PC-9 (cell line): Measurements from ENCODE around the gene NLGN1. TPM values are rescaled to one million over a fixed set of nuclear protein-coding genes. Genes with fewer than 3 reads are reported as not detected.

ENCODE experiments used
- BruUV-seq: library from RNA; stranded (reverse); fragments of 400-500 nt; replicated peaks from 2 replicates; lab custom pipeline; 2021; lab: Mats Ljungman, UMichigan
- CTCF ChIA-PET: fragments of 300-600 bp; sonication (Branson Sonifier 250); formaldehyde crosslinking; loops from one replicate; lab custom pipeline; 2022; ENCODE audit warnings: antibody characterized with exemption; lab: Charles Lee
- POLR2A ChIA-PET: fragments of 300-600 bp; sonication (Branson Sonifier 250); formaldehyde crosslinking; loops from one replicate; lab custom pipeline; 2022; ENCODE audit warnings: antibody characterized with exemption; ENCODE audit not compliant: unreplicated experiment; lab: Charles Lee
- DNase-seq, 2 experiments: peaks; one replicate each; pipeline versions ENCODE4 v3.0.0 to v3.0.0-alpha.2; 2015 to 2022; ENCODE audit warnings: mixed read lengths in 1 of 2
- H2AFZ ChIP-seq: fragments of 200-600 bp; sonication (generic); 2 replicates; pipeline ENCODE4 v1.8.1; 2017; ENCODE audit warnings: antibody characterized with exemption
- H3F3A ChIP-seq: fragments of 200-600 bp; sonication (generic); 2 replicates; pipeline ENCODE4 v1.8.1; 2017; ENCODE audit warnings: antibody characterized with exemption, mild to moderate bottlenecking, low read depth; ENCODE audit not compliant: insufficient read depth
- H3K27ac ChIP-seq: fragments of 200-600 bp; sonication (generic); 2 replicates; pipeline ENCODE4 v1.6.1; 2016; ENCODE audit warnings: mixed run types
- H3K27me3 ChIP-seq: fragments of 200-600 bp; sonication (generic); 2 replicates; pipeline ENCODE4 v1.6.1; 2016; ENCODE audit warnings: low read depth, mixed run types; ENCODE audit not compliant: insufficient read depth
- H3K36me3 ChIP-seq: fragments of 200-600 bp; sonication (generic); 2 replicates; pipeline ENCODE4 v1.6.1; 2016; ENCODE audit warnings: low read depth, mixed run types
- H3K4me1 ChIP-seq: fragments of 200-600 bp; sonication (generic); replicated peaks from 2 replicates; pipeline ENCODE4 v1.6.1; 2016; ENCODE audit warnings: mixed run types; ENCODE audit not compliant: insufficient read depth
- H3K4me2 ChIP-seq: fragments of 200-600 bp; sonication (generic); 2 replicates; pipeline ENCODE4 v1.6.1; 2017; ENCODE audit warnings: mixed run types
- H3K4me3 ChIP-seq: fragments of 200-600 bp; sonication (generic); 2 replicates; pipeline ENCODE4 v1.6.1; 2016; ENCODE audit warnings: mixed run types
- H3K79me2 ChIP-seq: fragments of 200-600 bp; sonication (generic); 2 replicates; pipeline ENCODE4 v1.6.1; 2017; ENCODE audit warnings: low read depth, mixed run types
- H3K9me2 ChIP-seq: fragments of 200-600 bp; sonication (generic); 2 replicates; pipeline ENCODE4 v1.8.1; 2017; ENCODE audit warnings: mild to moderate bottlenecking; ENCODE audit not compliant: insufficient read depth
- H3K9me3 ChIP-seq: fragments of 200-600 bp; sonication (generic); 2 replicates; pipeline ENCODE4 v1.8.1; 2016; ENCODE audit warnings: low read depth; ENCODE audit not compliant: insufficient read depth
- H4K20me1 ChIP-seq: fragments of 200-600 bp; sonication (generic); 2 replicates; pipeline ENCODE4 v1.8.1; 2017; ENCODE audit not compliant: insufficient read depth
- CTCF ChIP-seq: fragments of 200-600 bp; sonication (generic); conservative IDR thresholded peaks from 2 replicates; pipeline ENCODE4 v1.6.1; 2017; ENCODE audit warnings: mixed run types, antibody characterized with exemption, mild to moderate bottlenecking, moderate library complexity
- EZH2 ChIP-seq: fragments of 200-600 bp; sonication (generic); IDR thresholded peaks from 2 replicates; pipeline ENCODE4 v1.8.0; 2017; ENCODE audit warnings: antibody characterized with exemption, low read depth
- intact Hi-C: fragments of 100-400 bp; cut with micrococcal nuclease; formaldehyde crosslinking; loops from one replicate; pipeline ENCODE4 v1.10.0; 2022; ENCODE audit not compliant: unreplicated experiment
- total RNA-seq: library from RNA; stranded (reverse); gene quantifications from 2 replicates; pipeline ENCODE4 v1.2.3, GENCODE V29; 2021

Gene NLGN1
- total RNA-seq, 1 experiment from 2014 or later: 1.4 TPM

- no peaks in the 10 kb centered on the region for H3K4me1 ChIP-seq
- H3K4me3 ChIP-seq: no peak overlapping the region
- no peak overlapping the region for H3K4me2 ChIP-seq
- TF ChIP-seq EZH2 (no peak), CTCF (no peak)
- BruUV-seq: no TSS peak
- H3F3A ChIP-seq: no peaks in the 10 kb centered on the region
- H3K9me3 ChIP-seq: no peaks in the 10 kb centered on the region
- CTCF ChIA-PET: no interaction called here
- H3K27me3 ChIP-seq: no peaks in the 10 kb centered on the region
- no peaks in the 10 kb centered on the region for H3K9me2 ChIP-seq
- intact Hi-C loops: no loop called here
- H2AFZ ChIP-seq: no peak overlapping the region
- DNase-seq: no peak
- POLR2A ChIA-PET: no interaction called here
- no peaks in the 10 kb centered on the region for H3K36me3 ChIP-seq
- H4K20me1 ChIP-seq: no peaks in the 10 kb centered on the region
- no peaks in the 10 kb centered on the region for H3K79me2 ChIP-seq
- no peak overlapping the region for H3K27ac ChIP-seq
Observed at GRCh38 chr3:173911446-173911845, 513.9 kb downstream of the NLGN1 start.

- ChIA-PET CTCF (no interaction called here), POLR2A (no interaction called here)
- Histone ChIP-seq H3K4me2 (no peak overlapping the region), H3K9me2 (no peaks in the 10 kb centered on the region), H3K79me2 (no peaks in the 10 kb centered on the region), H3K36me3 (no peaks in the 10 kb centered on the region), H4K20me1 (no peaks in the 10 kb centered on the region), H3K27ac (no peak overlapping the region), H3K9me3 (no peaks in the 10 kb centered on the region), H2AFZ (no peak overlapping the region), H3K4me1 (no peaks in the 10 kb centered on the region), H3K4me3 (no peak overlapping the region), H3F3A (no peaks in the 10 kb centered on the region), H3K27me3 (no peaks in the 10 kb centered on the region)
- no TSS peak for BruUV-seq
- TF ChIP-seq EZH2: no peak
- no peak for TF ChIP-seq CTCF
- intact Hi-C loops: no loop called here
- no peak for DNase-seq
Observed at GRCh38 chr3:173912126-173912525, 514.6 kb downstream of the NLGN1 start.

DNA sequence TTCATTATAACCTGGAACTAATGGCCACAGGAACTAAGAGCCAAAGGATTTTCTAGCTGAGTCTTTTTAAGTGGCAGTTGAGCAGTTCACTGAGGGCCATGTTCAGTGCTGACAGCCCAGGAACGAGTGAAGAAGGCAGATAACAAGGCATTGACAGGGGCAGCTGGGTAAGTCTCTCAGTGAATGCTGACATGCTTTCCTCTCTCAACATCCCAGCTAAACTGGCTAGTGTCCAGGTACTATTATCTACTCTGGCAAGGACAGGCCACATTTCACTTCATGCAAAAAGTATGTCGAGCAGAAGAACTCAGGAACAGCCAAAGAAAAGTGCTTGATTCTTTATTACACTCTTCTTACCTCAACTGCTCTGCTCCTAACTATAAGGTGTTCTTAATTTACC lies 515.9 kb downstream of the NLGN1 start:
- Histone ChIP-seq H4K20me1 (no peaks in the 10 kb centered on the region), H2AFZ (no peak overlapping the region), H3K9me3 (no peaks in the 10 kb centered on the region), H3K79me2 (no peaks in the 10 kb centered on the region), H3K27me3 (no peaks in the 10 kb centered on the region), H3K27ac (no peak overlapping the region), H3K36me3 (no peaks in the 10 kb centered on the region), H3F3A (no peaks in the 10 kb centered on the region), H3K4me2 (no peak overlapping the region), H3K4me3 (no peak overlapping the region), H3K9me2 (no peaks in the 10 kb centered on the region), H3K4me1 (no peaks in the 10 kb centered on the region)
- TF ChIP-seq EZH2 (no peak), CTCF (no peak)
- ChIA-PET POLR2A (no interaction called here), CTCF (no interaction called here)
- no peak for DNase-seq
- intact Hi-C loops: no loop called here
- no TSS peak for BruUV-seq
